T-cell (primary cell): ENCODE measurements around the gene DCTN1. TPM values are rescaled to one million over a fixed set of nuclear protein-coding genes. Genes with fewer than 3 reads are reported as not detected.

Source experiments
- ATAC-seq, 4 experiments: fragments of 200-7000 bp in 3 of 4; fragments of 150-1000 bp in 1 of 4; cut with Tn5 transposase; replicated peaks in 1 of 4; 1 replicate in 3 of 4; 2 replicates in 1 of 4; pipeline ENCODE4 v1.10.0; 2021; ENCODE audit warnings: moderate library complexity in 3 of 4, mild to moderate bottlenecking in 2 of 4, moderate number of reproducible peaks in 1 of 4
- CTCF ChIA-PET, 2 donors: fragments of 300-600 bp; sonication (Branson Sonifier 250); formaldehyde crosslinking; loops; one replicate each; lab custom pipeline; 2022; ENCODE audit warnings: antibody characterized with exemption in 2 of 2; lab: Charles Lee
- POLR2A ChIA-PET, 2 donors: fragments of 300-600 bp; sonication (Branson Sonifier 250); formaldehyde crosslinking; loops; one replicate each; lab custom pipeline; 2022; ENCODE audit warnings: antibody characterized with exemption in 2 of 2; lab: Charles Lee
- DNase-seq, 35 experiments: peaks; one replicate each; pipeline versions ENCODE4 v3.0.0 to v3.0.0-alpha.2; 2013 to 2023
- H3K27ac ChIP-seq: one replicate; pipeline ENCODE4 v1.5.1; 2013; ENCODE audit warnings: low read length
- H3K27me3 ChIP-seq, 2 experiments: replicated peaks in 1 of 2; 1 replicate in 1 of 2; 2 replicates in 1 of 2; pipeline versions ENCODE4 v1.6.1 to v1.7.0; 2013; ENCODE audit warnings: low read length in 1 of 2, mixed read lengths in 1 of 2; ENCODE audit not compliant: control insufficient read depth in 2 of 2, insufficient read depth in 2 of 2; ENCODE audit errors: extremely low read depth in 1 of 2
- H3K36me3 ChIP-seq, 2 donors: 1 replicate in 1 of 2; 2 replicates in 1 of 2; pipeline versions ENCODE4 v1.6.1 to v1.7.0; 2013; ENCODE audit warnings: low read length in 1 of 2; ENCODE audit not compliant: control insufficient read depth in 2 of 2, insufficient read depth in 1 of 2; ENCODE audit errors: extremely low read depth in 1 of 2
- H3K4me1 ChIP-seq, 2 experiments: 1 replicate in 1 of 2; 2 replicates in 1 of 2; pipeline versions ENCODE4 v1.6.1 to v1.7.0; 2013; ENCODE audit warnings: low read length in 2 of 2, mixed read lengths in 1 of 2; ENCODE audit not compliant: insufficient read depth in 2 of 2, control insufficient read depth in 1 of 2; ENCODE audit errors: extremely low read depth in 1 of 2
- H3K4me3 ChIP-seq, 2 donors: 1 replicate in 1 of 2; 2 replicates in 1 of 2; pipeline versions ENCODE4 v1.5.1 to v1.7.0; 2013; ENCODE audit warnings: mild to moderate bottlenecking in 2 of 2, low read length in 1 of 2, moderate library complexity in 1 of 2; ENCODE audit not compliant: control insufficient read depth in 1 of 2; ENCODE audit errors: extremely low read depth in 1 of 2
- H3K9me3 ChIP-seq: 2 replicates; pipeline ENCODE4 v1.7.0; 2013
- H3K27ac Mint-ChIP-seq, 2 donors: one replicate each; pipeline ENCODE4 v1.8.0; 2020 to 2021; ENCODE audit warnings: mild to moderate bottlenecking in 2 of 2, mixed read lengths in 2 of 2
- H3K27me3 Mint-ChIP-seq, 2 donors: one replicate each; pipeline ENCODE4 v1.8.0; 2021 to 2022; ENCODE audit warnings: mixed read lengths in 2 of 2
- H3K36me3 Mint-ChIP-seq: one replicate; pipeline ENCODE4 v1.8.0; 2021; ENCODE audit warnings: mixed read lengths
- H3K4me1 Mint-ChIP-seq, 3 donors: one replicate each; pipeline ENCODE4 v1.8.0; 2020 to 2022; ENCODE audit warnings: mixed read lengths in 3 of 3, mild to moderate bottlenecking in 1 of 3
- H3K4me3 Mint-ChIP-seq, 3 donors: one replicate each; pipeline ENCODE4 v1.8.0; 2020 to 2022; ENCODE audit warnings: mild to moderate bottlenecking in 3 of 3, mixed read lengths in 3 of 3, moderate library complexity in 3 of 3
- H3K9me3 Mint-ChIP-seq, 3 donors: one replicate each; pipeline ENCODE4 v1.8.0; 2020 to 2022; ENCODE audit warnings: mixed read lengths in 3 of 3
- WGBS: methylation state at CpG from one replicate; pipeline ENCODE4 v1.1.5; 2013; ENCODE audit warnings: missing lambda C conversion rate; ENCODE audit not compliant: insufficient coverage; 5-methylcytosine and 5-hydroxymethylcytosine counted together
- total RNA-seq, 35 experiments: library from RNA in 6 of 35; stranded (reverse) in 6 of 35; fragments of 120-200 nt in 1 of 35; gene quantifications; one replicate each; pipeline versions ENCODE4 v1.2.1 to v1.2.4 and lab custom pipeline; 2013 to 2026

The DCTN1 gene
- total RNA-seq, 5 donors from 2014 or later (not counting 1 experiment from before 2014, with no cell fraction given), result 81.9 to 124 (median 117) TPM

DNA sequence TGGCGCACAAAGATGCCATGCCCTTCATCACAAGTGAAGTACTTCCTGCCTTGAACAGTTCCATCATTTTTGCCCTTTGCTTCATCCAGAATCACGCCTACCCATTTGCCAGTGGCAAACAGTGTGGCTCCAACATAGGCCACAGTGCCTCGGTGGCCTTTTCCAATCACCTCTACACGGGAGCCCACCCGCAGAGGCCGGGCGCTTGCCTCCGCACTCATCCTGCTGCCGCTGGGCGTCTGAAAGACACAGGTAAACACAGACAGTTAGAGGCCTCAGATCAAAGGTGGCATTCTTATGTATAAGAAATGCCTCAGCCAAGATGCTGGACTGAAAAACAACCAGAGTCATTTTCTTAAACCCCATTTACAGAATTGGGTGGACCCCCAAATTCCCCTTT is 2.1 kb downstream of the DCTN1 start:
- 97% methylated on average over 9 of the region's 10 CpGs for WGBS
- H3K4me3 ChIP-seq, result no peak overlapping the region
- H3K27me3 ChIP-seq, result no peaks in the 10 kb centered on the region
- peaks cover 8 to 49% of the 10 kb centered on the region in 2 donors for H3K36me3 ChIP-seq
- Mint-ChIP-seq H3K9me3 (no peaks in the 10 kb centered on the region), H3K4me3 (no peak overlapping the region), H3K27me3 (no peaks in the 10 kb centered on the region), H3K36me3 (peaks cover 39% of the 10 kb centered on the region), H3K27ac (no peak overlapping the region), H3K4me1 (peaks cover 37 to 50% (median 43%) of the 10 kb centered on the region in 3 donors)
- POLR2A ChIA-PET, result no interaction called here
- no peaks in the 10 kb centered on the region for H3K9me3 ChIP-seq
- peaks cover 2 to 24% of the 10 kb centered on the region in 2 experiments for H3K4me1 ChIP-seq
- ATAC-seq (no peak), DNase-seq (no peak)
- CTCF ChIA-PET, result no interaction called here
- H3K27ac ChIP-seq, result no peak overlapping the region

DNA sequence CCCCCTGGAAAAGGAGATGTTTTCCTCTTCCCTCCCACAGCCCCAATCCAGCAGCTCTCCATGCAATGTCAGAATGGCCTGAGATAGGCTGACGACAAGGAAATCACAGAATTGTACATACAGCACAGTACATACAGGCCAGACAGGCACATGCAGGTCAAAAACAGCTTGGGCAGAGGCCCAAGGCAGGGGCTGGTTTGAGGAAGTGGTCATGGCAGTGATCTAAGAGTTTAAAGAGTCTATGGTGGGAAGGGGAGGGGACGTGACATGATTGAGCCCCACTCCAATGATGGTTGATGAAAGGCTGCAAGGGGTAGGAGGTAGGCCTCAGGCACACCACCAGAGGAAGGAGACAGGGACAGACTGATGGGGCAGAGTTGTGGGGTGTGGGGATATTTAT is 4.3 kb downstream of the DCTN1 start:
- ATAC-seq, result no peak
- Mint-ChIP-seq H3K27me3 (no peaks in the 10 kb centered on the region), H3K4me1 (peaks cover 26 to 38% (median 30%) of the 10 kb centered on the region in 3 donors), H3K4me3 (no peak overlapping the region), H3K36me3 (peaks cover 45% of the 10 kb centered on the region), H3K27ac (no peak overlapping the region), H3K9me3 (no peaks in the 10 kb centered on the region)
- Histone ChIP-seq H3K27me3 (no peaks in the 10 kb centered on the region), H3K36me3 (peaks cover 15 to 65% of the 10 kb centered on the region in 2 donors), H3K27ac (no peak overlapping the region), H3K9me3 (no peaks in the 10 kb centered on the region), H3K4me3 (no peak overlapping the region), H3K4me1 (peaks cover 2 to 21% of the 10 kb centered on the region in 2 experiments)
- 89% methylated on average over 1 of the region's 2 CpGs for WGBS
- ChIA-PET CTCF (no interaction called here), POLR2A (no interaction called here)
- DNase-seq, result no peak

DNA sequence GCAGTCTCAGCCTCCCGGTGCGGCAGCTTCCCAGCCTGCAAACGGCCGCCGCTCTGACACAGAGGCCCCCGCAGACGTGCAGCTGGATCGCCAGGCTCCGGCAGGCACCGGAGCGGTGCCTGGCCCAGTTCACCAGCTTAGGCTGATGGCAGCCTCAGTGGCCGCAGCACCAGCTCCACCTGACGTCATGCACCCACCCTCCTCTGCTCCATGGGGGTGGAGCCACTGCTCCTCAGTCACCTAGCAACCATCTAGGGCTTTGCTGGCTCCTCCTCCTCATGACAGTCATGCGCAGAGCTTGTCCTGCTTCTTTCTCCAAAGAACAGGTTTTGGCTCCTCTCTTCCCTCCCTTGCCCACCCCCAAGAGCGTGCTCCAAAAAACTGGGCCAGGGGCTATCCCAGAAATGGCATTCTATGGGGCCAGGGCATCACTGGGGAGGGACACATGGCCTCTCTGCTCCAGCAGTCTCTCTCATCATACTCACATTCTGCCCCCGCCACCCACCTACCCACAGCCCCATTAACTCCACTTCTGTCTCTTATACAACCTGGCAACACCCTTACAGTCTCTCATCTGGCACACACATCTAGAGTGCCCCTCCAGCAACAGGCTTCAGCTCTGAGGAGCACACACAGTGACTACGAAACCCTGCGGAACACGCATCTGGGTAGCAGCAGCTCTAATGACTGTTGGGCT is 5.5 kb downstream of the DCTN1 start:
- ATAC-seq (no peak), DNase-seq (no peak)
- H3K4me1 ChIP-seq, result peaks cover 0 to 9% of the 10 kb centered on the region in 2 experiments
- H3K27ac Mint-ChIP-seq, result no peak overlapping the region
- H3K27me3 Mint-ChIP-seq, result no peaks in the 10 kb centered on the region
- ChIA-PET CTCF (no interaction called here), POLR2A (no interaction called here)
- no peaks in the 10 kb centered on the region for H3K27me3 ChIP-seq
- H3K36me3 ChIP-seq, result peaks cover 15 to 76% of the 10 kb centered on the region in 2 donors
- no peak overlapping the region for H3K27ac ChIP-seq
- no peaks in the 10 kb centered on the region for H3K9me3 Mint-ChIP-seq
- H3K4me3 ChIP-seq, result no peak overlapping the region
- H3K9me3 ChIP-seq, result no peaks in the 10 kb centered on the region
- H3K4me1 Mint-ChIP-seq, result peaks cover 14 to 27% (median 19%) of the 10 kb centered on the region in 3 donors
- H3K36me3 Mint-ChIP-seq, result peaks cover 56% of the 10 kb centered on the region
- H3K4me3 Mint-ChIP-seq, result no peak overlapping the region
- 95% methylated on average over 19 of the region's 19 CpGs for WGBS

DNA sequence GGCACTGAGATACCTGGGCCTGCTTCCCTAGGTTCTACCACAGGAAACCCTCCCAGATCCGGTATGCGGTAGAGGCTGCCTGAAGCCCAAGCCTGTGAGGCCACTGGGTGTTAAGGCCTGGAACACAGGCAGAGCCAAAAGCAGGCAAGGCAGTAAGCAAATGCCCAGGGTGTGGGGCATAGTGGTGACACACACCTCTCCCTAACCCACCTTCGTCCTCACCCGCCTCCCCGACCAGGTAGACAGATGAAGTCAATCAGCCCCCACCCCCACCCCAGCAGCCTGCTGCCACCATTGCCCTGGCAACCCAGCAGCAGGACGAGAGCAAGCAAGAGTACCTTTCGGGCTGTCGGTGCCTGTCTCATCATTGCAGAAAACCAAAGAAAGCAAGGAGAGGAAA is 6.1 kb downstream of the DCTN1 start:
- Histone ChIP-seq H3K36me3 (peaks cover 15 to 81% of the 10 kb centered on the region in 2 donors), H3K27me3 (no peaks in the 10 kb centered on the region), H3K27ac (no peak overlapping the region), H3K4me3 (no peak overlapping the region), H3K9me3 (no peaks in the 10 kb centered on the region), H3K4me1 (peaks cover 0 to 3% of the 10 kb centered on the region in 2 experiments)
- POLR2A ChIA-PET, result no interaction called here
- no peak for ATAC-seq
- H3K27me3 Mint-ChIP-seq, result no peaks in the 10 kb centered on the region
- H3K36me3 Mint-ChIP-seq, result peaks cover 61% of the 10 kb centered on the region
- H3K4me3 Mint-ChIP-seq, result no peak overlapping the region
- peaks cover 7 to 20% (median 16%) of the 10 kb centered on the region in 3 donors for H3K4me1 Mint-ChIP-seq
- no peak overlapping the region for H3K27ac Mint-ChIP-seq
- H3K9me3 Mint-ChIP-seq, result no peaks in the 10 kb centered on the region
- 100% methylated on average over 3 of the region's 8 CpGs for WGBS
- CTCF ChIA-PET, result no interaction called here
- no peak for DNase-seq

- H3K27ac ChIP-seq, result no peak overlapping the region
- Mint-ChIP-seq H3K36me3 (peaks cover 63% of the 10 kb centered on the region), H3K27me3 (no peaks in the 10 kb centered on the region), H3K9me3 (no peaks in the 10 kb centered on the region), H3K27ac (no peak overlapping the region), H3K4me3 (no peak overlapping the region), H3K4me1 (peaks cover 2 to 14% (median 9%) of the 10 kb centered on the region in 3 donors)
- 96% methylated on average over 4 of the region's 5 CpGs for WGBS
- H3K27me3 ChIP-seq, result no peaks in the 10 kb centered on the region
- ATAC-seq, result no peak
- H3K4me1 ChIP-seq, result no peaks in the 10 kb centered on the region
- peaks cover 12 to 86% of the 10 kb centered on the region in 2 donors for H3K36me3 ChIP-seq
- DNase-seq, result no peak
- H3K9me3 ChIP-seq, result no peaks in the 10 kb centered on the region
- no peak overlapping the region for H3K4me3 ChIP-seq
- ChIA-PET CTCF (interaction anchor here in 1 of 2 donors (0.6 kb wide), 1 partner anchor 137 kb away, joined by 5 read pairs; no protein-coding TSS in a partner anchor), POLR2A (no interaction called here)
Measured at GRCh38 chr2:74373221-74373676, 6.9 kb downstream of the DCTN1 start.

DNA sequence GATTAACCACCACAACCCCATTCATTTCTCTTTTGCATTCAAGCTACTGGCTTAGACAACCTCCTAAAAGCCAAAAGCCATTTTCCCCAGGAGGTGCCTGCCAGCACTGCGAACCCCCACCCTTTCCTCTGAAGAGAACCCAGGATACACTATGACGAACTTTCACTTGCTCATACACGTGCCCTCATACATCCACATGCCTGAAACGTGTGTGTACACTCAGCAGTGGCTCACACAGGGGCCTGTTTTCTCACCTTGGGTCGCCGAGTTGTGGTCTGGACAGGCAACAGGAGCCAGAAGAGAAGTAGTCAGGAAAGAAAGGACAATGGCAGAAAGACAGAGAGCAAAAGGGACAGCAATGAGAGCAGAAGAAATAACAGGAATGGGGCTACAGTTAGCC is 7.4 kb downstream of the DCTN1 start:
- CTCF ChIA-PET, result no interaction called here
- 100% methylated on average over 1 of the region's 6 CpGs for WGBS
- peaks cover 63% of the 10 kb centered on the region for H3K36me3 Mint-ChIP-seq

More for the DNA sequence above, 7.4 kb downstream of the DCTN1 start:
- no peaks in the 10 kb centered on the region for H3K27me3 ChIP-seq
- H3K4me1 ChIP-seq, result no peaks in the 10 kb centered on the region
- Mint-ChIP-seq H3K27me3 (no peaks in the 10 kb centered on the region), H3K4me1 (peaks cover 2 to 10% (median 5%) of the 10 kb centered on the region in 3 donors), H3K27ac (no peak overlapping the region), H3K9me3 (no peaks in the 10 kb centered on the region), H3K4me3 (no peak overlapping the region)
- peaks cover 12 to 87% of the 10 kb centered on the region in 2 donors for H3K36me3 ChIP-seq
- no peaks in the 10 kb centered on the region for H3K9me3 ChIP-seq
- POLR2A ChIA-PET, result no interaction called here
- no peak overlapping the region for H3K4me3 ChIP-seq
- DNase-seq, result no peak
- ATAC-seq, result no peak
- H3K27ac ChIP-seq, result no peak overlapping the region
